K562 (cell line): ENCODE data around the gene B3GALNT2. TPM values are rescaled to one million over a fixed set of nuclear protein-coding genes. Genes with fewer than 3 reads are reported as not detected.

Source experiments
- CBX2 ChIP-seq: fragments of 200-600 bp; sonication (generic); IDR thresholded peaks from one replicate; pipeline ENCODE4 v1.6.1; 2012; ENCODE audit warnings: mild to moderate bottlenecking, low read length, inconsistent platforms; ENCODE audit not compliant: insufficient read depth, poor library complexity, severe bottlenecking
- KAT8 ChIP-seq: fragments of 450-650 bp; IDR thresholded peaks from 2 replicates; pipeline ENCODE4 v1.6.1; 2016; ENCODE audit warnings: low read depth, mild to moderate bottlenecking
- KLF1 ChIP-seq: fragments of 450-650 bp; IDR thresholded peaks from 2 replicates; pipeline ENCODE4 v1.6.1; 2016; ENCODE audit warnings: missing genetic modification characterization, missing compliant biosample characterization
- MED1 ChIP-seq: sonication (generic); formaldehyde crosslinking; IDR thresholded peaks from 2 replicates; pipeline ENCODE4 v1.8.1; 2023; ENCODE audit warnings: missing genetic modification reagents, borderline replicate concordance
- NBN ChIP-seq: fragments of 450-650 bp; IDR thresholded peaks from 2 replicates; pipeline ENCODE4 v1.6.1; 2016; ENCODE audit warnings: low read depth, mild to moderate bottlenecking
- NCOA2 ChIP-seq, 2 experiments: fragments of 450-650 bp; IDR thresholded peaks; 2 replicates each; pipeline ENCODE4 v1.6.1; 2018; ENCODE audit warnings: mild to moderate bottlenecking in 2 of 2, moderate library complexity in 1 of 2; ENCODE audit not compliant: partially characterized antibody in 2 of 2
- NCOA6 ChIP-seq: fragments of 450-650 bp; IDR thresholded peaks from 2 replicates; pipeline ENCODE4 v1.6.1; 2017; ENCODE audit warnings: mild to moderate bottlenecking
- PML ChIP-seq: IDR thresholded peaks from 2 replicates; pipeline ENCODE4 v1.6.1; 2012; ENCODE audit warnings: low read length, inconsistent platforms
- TCF7L2 ChIP-seq: fragments of 150-350 bp; IDR thresholded peaks from 2 replicates; pipeline ENCODE4 v1.6.1; 2016; ENCODE audit warnings: low read depth, mild to moderate bottlenecking, low read length, moderate library complexity
- TSC22D4 ChIP-seq: fragments of 450-650 bp; IDR thresholded peaks from 2 replicates; pipeline ENCODE4 v1.6.1; 2016; ENCODE audit warnings: missing genetic modification characterization, missing biosample characterization, control low read depth
- polyA plus RNA-seq, 8 experiments: library from polyadenylated mRNA; depleted of rRNA in 4 of 8; stranded (reverse) in 5 of 8; unstranded in 3 of 8; fragments of >200 nt; fragmentation: Nextera tagmentation in 2 of 8; fragmentation: Illumina TruSeq in 1 of 8; extraction: Ambion mirVana in 2 of 8; extraction: Trizol in 1 of 8; gene quantifications; 2 replicates each; pipeline versions ENCODE4 v1.2.1 to v1.2.3, GENCODE V29; 2011 to 2014; ENCODE audit warnings: inconsistent platforms in 1 of 8, missing spikeins in 1 of 8
- total RNA-seq, 7 experiments: library from RNA; depleted of rRNA in 6 of 7; stranded (reverse); fragments of >200 nt in 6 of 7; fragmentation: Illumina TruSeq in 2 of 7; extraction: Trizol in 2 of 7; gene quantifications; 2 replicates each; pipeline versions ENCODE4 v1.2.1 to v1.2.3, GENCODE V29; 2011 to 2021; ENCODE audit warnings: low replicate concordance in 1 of 7
- TF ChIP-seq, protein P1 (sequence below): fragments of 250-450 bp; sonication (Bioruptor Pico); IDR thresholded peaks from 2 replicates; pipeline ENCODE4 v1.4.0; 2020; ENCODE audit warnings: borderline replicate concordance
- TF ChIP-seq, protein P2 (sequence below), 3 experiments: fragments of 200-800 bp in 1 of 3; fragments of 250-450 bp in 1 of 3; fragments of 450-650 bp in 1 of 3; sonication (Bioruptor Pico) in 1 of 3; sonication (Bioruptor generic) in 1 of 3; formaldehyde crosslinking in 1 of 3; IDR thresholded peaks; 2 replicates each; pipeline versions ENCODE4 v1.6.1 to v1.8.0; 2016 to 2022; ENCODE audit warnings: mild to moderate bottlenecking in 2 of 3, missing genetic modification characterization in 2 of 3, missing compliant biosample characterization in 1 of 3, moderate library complexity in 1 of 3
- TF ChIP-seq, protein P3 (sequence below): fragments of 250-450 bp; sonication (Bioruptor Pico); IDR thresholded peaks from 2 replicates; pipeline ENCODE4 v1.8.0; 2021; ENCODE audit warnings: borderline replicate concordance, mild to moderate bottlenecking, moderate library complexity; ENCODE audit not compliant: poor library complexity, severe bottlenecking
- TF ChIP-seq, protein P4 (sequence below), 2 experiments: fragments of 450-650 bp; IDR thresholded peaks; 2 replicates each; pipeline ENCODE4 v1.6.1; 2018; ENCODE audit warnings: mild to moderate bottlenecking in 2 of 2, low read depth in 1 of 2; ENCODE audit not compliant: partially characterized antibody in 2 of 2
- TF ChIP-seq, protein P5 (sequence below): fragments of 450-650 bp; formaldehyde crosslinking; IDR thresholded peaks from 2 replicates; pipeline ENCODE4 v1.4.0; 2022; ENCODE audit warnings: mild to moderate bottlenecking, moderate library complexity

Gene B3GALNT2
- total and polyA plus RNA-seq, 9 of the 15 experiments (the other 6 are each of a cell fraction or from before 2014, with no cell fraction given), result 2.0 to 31.7 (median 22.9) TPM

DNA sequence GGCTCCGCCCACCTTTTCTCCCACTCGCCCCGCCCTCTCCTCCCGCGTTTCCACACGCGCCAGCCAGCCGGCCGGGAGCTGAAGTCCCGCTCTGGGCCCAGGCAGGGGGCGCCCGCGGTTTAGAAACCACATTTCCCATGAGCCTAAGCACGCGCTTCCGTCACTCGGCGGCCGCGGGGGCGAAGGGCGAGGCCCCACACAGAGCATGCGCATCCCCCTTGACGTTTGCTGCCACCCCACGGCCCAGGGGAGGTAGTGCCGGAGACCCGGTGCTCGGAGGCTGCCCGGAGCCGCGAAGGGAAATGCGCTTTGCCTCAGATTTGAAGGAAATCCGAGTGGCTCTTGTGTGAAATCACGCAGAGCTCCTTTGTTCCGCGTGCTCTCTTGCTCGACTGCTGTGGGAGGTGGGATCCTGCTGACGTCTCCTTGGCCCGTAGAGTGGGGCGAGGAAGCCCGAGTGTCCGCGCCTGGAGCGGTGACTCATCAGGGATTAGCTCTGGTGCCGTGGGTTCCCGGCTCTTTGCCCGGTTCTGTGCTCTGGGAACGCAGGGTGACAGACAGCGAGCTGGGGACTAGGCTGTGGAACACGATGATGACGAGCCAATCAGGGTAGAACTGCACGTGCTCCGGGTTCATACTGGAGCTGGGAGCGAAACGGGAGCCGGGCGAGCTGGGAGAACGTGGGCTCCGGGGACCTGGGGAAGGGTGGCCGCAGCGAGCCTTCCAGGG is 406 bp upstream of the B3GALNT2 start (continued):
- TF ChIP-seq, protein P1, sequence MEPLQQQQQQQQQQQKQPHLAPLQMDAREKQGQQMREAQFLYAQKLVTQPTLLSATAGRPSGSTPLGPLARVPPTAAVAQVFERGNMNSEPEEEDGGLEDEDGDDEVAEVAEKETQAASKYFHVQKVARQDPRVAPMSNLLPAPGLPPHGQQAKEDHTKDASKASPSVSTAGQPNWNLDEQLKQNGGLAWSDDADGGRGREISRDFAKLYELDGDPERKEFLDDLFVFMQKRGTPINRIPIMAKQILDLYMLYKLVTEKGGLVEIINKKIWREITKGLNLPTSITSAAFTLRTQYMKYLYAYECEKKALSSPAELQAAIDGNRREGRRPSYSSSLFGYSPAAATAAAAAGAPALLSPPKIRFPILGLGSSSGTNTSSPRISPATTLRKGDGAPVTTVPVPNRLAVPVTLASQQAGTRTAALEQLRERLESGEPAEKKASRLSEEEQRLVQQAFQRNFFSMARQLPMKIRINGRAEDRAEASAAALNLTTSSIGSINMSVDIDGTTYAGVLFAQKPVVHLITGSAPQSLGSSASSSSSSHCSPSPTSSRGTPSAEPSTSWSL (CRISPR knock-in tag), result 0 out of 2 replicates have a peak, but pooled peaks have one; percentile 83
- no peak for TF ChIP-seq MED1 (CRISPR knock-in tag)
- peak; percentile 83; the same call in 1 of the 2 replicates for TF ChIP-seq PML
- TF ChIP-seq, protein P2, sequence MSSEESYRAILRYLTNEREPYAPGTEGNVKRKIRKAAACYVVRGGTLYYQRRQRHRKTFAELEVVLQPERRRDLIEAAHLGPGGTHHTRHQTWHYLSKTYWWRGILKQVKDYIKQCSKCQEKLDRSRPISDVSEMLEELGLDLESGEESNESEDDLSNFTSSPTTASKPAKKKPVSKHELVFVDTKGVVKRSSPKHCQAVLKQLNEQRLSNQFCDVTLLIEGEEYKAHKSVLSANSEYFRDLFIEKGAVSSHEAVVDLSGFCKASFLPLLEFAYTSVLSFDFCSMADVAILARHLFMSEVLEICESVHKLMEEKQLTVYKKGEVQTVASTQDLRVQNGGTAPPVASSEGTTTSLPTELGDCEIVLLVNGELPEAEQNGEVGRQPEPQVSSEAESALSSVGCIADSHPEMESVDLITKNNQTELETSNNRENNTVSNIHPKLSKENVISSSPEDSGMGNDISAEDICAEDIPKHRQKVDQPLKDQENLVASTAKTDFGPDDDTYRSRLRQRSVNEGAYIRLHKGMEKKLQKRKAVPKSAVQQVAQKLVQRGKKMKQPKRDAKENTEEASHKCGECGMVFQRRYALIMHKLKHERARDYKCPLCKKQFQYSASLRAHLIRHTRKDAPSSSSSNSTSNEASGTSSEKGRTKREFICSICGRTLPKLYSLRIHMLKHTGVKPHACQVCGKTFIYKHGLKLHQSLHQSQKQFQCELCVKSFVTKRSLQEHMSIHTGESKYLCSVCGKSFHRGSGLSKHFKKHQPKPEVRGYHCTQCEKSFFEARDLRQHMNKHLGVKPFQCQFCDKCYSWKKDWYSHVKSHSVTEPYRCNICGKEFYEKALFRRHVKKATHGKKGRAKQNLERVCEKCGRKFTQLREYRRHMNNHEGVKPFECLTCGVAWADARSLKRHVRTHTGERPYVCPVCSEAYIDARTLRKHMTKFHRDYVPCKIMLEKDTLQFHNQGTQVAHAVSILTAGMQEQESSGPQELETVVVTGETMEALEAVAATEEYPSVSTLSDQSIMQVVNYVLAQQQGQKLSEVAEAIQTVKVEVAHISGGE (CRISPR knock-in tag; IDR thresholded peaks at IDR 0.05), result peak in 2 of 3 experiments; percentile 33 to 81; a peak in 2 of 6 replicates
- TF ChIP-seq KLF1 (tag), result no peak
- TF ChIP-seq, protein P3, sequence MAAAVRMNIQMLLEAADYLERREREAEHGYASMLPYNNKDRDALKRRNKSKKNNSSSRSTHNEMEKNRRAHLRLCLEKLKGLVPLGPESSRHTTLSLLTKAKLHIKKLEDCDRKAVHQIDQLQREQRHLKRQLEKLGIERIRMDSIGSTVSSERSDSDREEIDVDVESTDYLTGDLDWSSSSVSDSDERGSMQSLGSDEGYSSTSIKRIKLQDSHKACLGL (CRISPR knock-in tag), result peak; percentile 22
- no peak for TF ChIP-seq NCOA2 (IDR thresholded peaks at IDR 0.05; ENCODE audit: partially characterized antibody in 2 of 2)
- no peak; the same call in none of the 2 replicates for TF ChIP-seq NBN
- no peak for TF ChIP-seq CBX2
- no peak for TF ChIP-seq TCF7L2
- no peak for TF ChIP-seq TSC22D4 (tag)
- no peak for TF ChIP-seq NCOA6
- no peak for TF ChIP-seq KAT8
- TF ChIP-seq, protein P4, sequence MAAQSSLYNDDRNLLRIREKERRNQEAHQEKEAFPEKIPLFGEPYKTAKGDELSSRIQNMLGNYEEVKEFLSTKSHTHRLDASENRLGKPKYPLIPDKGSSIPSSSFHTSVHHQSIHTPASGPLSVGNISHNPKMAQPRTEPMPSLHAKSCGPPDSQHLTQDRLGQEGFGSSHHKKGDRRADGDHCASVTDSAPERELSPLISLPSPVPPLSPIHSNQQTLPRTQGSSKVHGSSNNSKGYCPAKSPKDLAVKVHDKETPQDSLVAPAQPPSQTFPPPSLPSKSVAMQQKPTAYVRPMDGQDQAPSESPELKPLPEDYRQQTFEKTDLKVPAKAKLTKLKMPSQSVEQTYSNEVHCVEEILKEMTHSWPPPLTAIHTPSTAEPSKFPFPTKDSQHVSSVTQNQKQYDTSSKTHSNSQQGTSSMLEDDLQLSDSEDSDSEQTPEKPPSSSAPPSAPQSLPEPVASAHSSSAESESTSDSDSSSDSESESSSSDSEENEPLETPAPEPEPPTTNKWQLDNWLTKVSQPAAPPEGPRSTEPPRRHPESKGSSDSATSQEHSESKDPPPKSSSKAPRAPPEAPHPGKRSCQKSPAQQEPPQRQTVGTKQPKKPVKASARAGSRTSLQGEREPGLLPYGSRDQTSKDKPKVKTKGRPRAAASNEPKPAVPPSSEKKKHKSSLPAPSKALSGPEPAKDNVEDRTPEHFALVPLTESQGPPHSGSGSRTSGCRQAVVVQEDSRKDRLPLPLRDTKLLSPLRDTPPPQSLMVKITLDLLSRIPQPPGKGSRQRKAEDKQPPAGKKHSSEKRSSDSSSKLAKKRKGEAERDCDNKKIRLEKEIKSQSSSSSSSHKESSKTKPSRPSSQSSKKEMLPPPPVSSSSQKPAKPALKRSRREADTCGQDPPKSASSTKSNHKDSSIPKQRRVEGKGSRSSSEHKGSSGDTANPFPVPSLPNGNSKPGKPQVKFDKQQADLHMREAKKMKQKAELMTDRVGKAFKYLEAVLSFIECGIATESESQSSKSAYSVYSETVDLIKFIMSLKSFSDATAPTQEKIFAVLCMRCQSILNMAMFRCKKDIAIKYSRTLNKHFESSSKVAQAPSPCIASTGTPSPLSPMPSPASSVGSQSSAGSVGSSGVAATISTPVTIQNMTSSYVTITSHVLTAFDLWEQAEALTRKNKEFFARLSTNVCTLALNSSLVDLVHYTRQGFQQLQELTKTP (IDR thresholded peaks at IDR 0.05; ENCODE audit: low read depth in 1 of 2, partially characterized antibody in 2 of 2), result peak; percentile 76 to 98
- TF ChIP-seq, protein P5, sequence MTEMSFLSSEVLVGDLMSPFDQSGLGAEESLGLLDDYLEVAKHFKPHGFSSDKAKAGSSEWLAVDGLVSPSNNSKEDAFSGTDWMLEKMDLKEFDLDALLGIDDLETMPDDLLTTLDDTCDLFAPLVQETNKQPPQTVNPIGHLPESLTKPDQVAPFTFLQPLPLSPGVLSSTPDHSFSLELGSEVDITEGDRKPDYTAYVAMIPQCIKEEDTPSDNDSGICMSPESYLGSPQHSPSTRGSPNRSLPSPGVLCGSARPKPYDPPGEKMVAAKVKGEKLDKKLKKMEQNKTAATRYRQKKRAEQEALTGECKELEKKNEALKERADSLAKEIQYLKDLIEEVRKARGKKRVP (CRISPR knock-in tag), result 0 out of 2 replicates have a peak, but pooled peaks have one; percentile 14
